ENCODE results near the gene CDH23. TPM values are rescaled to one million over a fixed set of nuclear protein-coding genes. Genes with fewer than 3 reads are reported as not detected.

The CDH23 gene
- total RNA-seq, 1 donor from 2014 or later = 0.29 TPM

GRCh38 chr10:71648254-71648932 is 251.7 kb downstream of the CDH23 start:
- DNase-seq (no peak), ATAC-seq (ENCODE audit: low read depth) (no peak)
- POLR2A ChIA-PET = no interaction called here
- no peak overlapping the region for H3K27ac Mint-ChIP-seq
- H3K27me3 Mint-ChIP-seq = no peaks in the 10 kb centered on the region
- H3K36me3 Mint-ChIP-seq (ENCODE audit: low read depth) = no peaks in the 10 kb centered on the region
- peaks cover 34% of the 10 kb centered on the region for H3K4me1 Mint-ChIP-seq
- no peaks in the 10 kb centered on the region for H3K9me3 Mint-ChIP-seq
- TF ChIP-seq, protein P1, sequence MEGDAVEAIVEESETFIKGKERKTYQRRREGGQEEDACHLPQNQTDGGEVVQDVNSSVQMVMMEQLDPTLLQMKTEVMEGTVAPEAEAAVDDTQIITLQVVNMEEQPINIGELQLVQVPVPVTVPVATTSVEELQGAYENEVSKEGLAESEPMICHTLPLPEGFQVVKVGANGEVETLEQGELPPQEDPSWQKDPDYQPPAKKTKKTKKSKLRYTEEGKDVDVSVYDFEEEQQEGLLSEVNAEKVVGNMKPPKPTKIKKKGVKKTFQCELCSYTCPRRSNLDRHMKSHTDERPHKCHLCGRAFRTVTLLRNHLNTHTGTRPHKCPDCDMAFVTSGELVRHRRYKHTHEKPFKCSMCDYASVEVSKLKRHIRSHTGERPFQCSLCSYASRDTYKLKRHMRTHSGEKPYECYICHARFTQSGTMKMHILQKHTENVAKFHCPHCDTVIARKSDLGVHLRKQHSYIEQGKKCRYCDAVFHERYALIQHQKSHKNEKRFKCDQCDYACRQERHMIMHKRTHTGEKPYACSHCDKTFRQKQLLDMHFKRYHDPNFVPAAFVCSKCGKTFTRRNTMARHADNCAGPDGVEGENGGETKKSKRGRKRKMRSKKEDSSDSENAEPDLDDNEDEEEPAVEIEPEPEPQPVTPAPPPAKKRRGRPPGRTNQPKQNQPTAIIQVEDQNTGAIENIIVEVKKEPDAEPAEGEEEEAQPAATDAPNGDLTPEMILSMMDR (IDR thresholded peaks at IDR 0.05) = no peak
- CTCF ChIA-PET = interaction anchor here (0.6 kb wide), 1 partner anchor 94 kb away, joined by 3 read pairs; no protein-coding TSS in a partner anchor
- no peak overlapping the region for H3K4me3 Mint-ChIP-seq
- intact Hi-C loops (cut with micrococcal nuclease) = no loop called here

DNA sequence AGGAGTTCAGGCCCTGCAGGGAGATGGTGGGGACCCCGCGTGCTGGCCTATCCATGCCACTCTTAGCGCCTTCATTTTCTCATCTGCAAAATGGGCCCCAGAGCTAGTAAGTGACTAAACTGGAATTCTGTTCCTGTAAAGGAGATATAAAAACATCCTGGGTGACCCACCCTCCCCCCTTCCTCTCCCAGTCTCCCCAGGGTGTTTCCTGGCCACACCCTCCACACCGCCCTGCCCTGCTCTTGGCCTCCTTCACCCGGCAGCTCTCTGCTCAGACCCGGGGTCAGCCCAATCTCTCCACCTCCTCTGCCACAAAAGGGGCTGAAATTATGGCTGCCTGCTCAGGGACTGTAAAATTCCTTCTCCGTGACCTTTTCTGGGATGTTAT is 252.2 kb downstream of the CDH23 start:
- H3K9me3 Mint-ChIP-seq = no peaks in the 10 kb centered on the region
- CTCF ChIA-PET = interaction anchor here (1.4 kb wide), 1 partner anchor 10 kb away, joined by 3 read pairs; no protein-coding TSS in a partner anchor
- H3K36me3 Mint-ChIP-seq (ENCODE audit: low read depth) = no peaks in the 10 kb centered on the region
- H3K27ac Mint-ChIP-seq = no peak overlapping the region
- peaks cover 34% of the 10 kb centered on the region for H3K4me1 Mint-ChIP-seq
- no peak overlapping the region for H3K4me3 Mint-ChIP-seq
- intact Hi-C loops (cut with micrococcal nuclease) = no loop called here
- POLR2A ChIA-PET = no interaction called here
- TF ChIP-seq, protein P1 (IDR thresholded peaks at IDR 0.05) = no peak
- H3K27me3 Mint-ChIP-seq = no peaks in the 10 kb centered on the region
- DNase-seq = no peak
- no peak for ATAC-seq (ENCODE audit: low read depth)

DNA sequence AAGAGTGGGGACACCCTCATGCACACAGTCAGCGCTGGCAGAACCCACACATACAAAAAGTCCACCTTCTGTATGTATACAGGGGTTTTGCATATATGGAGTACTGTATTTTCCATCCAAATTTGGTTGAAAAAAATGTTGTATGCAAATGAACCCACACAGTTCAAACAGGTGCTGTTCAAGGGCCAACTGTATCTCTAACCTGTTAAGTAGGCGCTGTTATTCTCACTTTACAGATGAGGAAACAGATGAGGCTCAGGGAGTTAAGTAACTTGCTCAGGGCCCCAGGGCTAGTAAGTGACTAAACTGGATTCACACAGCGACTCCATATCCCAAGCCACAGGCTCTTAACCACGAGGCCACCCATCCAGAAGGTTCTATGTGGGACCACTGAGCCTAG is 252.9 kb downstream of the CDH23 start:
- TF ChIP-seq, protein P1 (IDR thresholded peaks at IDR 0.05) = no peak
- peak; percentile 61 for ATAC-seq (ENCODE audit: low read depth)
- Mint-ChIP-seq H3K9me3 (no peaks in the 10 kb centered on the region), H3K27me3 (no peaks in the 10 kb centered on the region), H3K27ac (no peak overlapping the region), H3K36me3 (ENCODE audit: low read depth) (no peaks in the 10 kb centered on the region), H3K4me3 (no peak overlapping the region), H3K4me1 (peaks cover 27% of the 10 kb centered on the region)
- no peak for DNase-seq
- ChIA-PET CTCF (interaction anchor here (1.4 kb wide), 1 partner anchor 11 kb away, joined by 3 read pairs; no protein-coding TSS in a partner anchor), POLR2A (no interaction called here)
- intact Hi-C loops (cut with micrococcal nuclease) = no loop called here

GRCh38 chr10:71650397-71650796 is 253.7 kb downstream of the CDH23 start:
- ChIA-PET CTCF (interaction anchor here (1.4 kb wide), 1 partner anchor 11 kb away, joined by 3 read pairs; no protein-coding TSS in a partner anchor), POLR2A (no interaction called here)
- Mint-ChIP-seq H3K27ac (no peak overlapping the region), H3K9me3 (no peaks in the 10 kb centered on the region), H3K4me3 (no peak overlapping the region), H3K27me3 (no peaks in the 10 kb centered on the region), H3K4me1 (peaks cover 21% of the 10 kb centered on the region), H3K36me3 (ENCODE audit: low read depth) (no peaks in the 10 kb centered on the region)
- DNase-seq (no peak), ATAC-seq (ENCODE audit: low read depth) (no peak)
- TF ChIP-seq, protein P1 (IDR thresholded peaks at IDR 0.05) = no peak
- intact Hi-C loops (cut with micrococcal nuclease) = no loop called here

DNA sequence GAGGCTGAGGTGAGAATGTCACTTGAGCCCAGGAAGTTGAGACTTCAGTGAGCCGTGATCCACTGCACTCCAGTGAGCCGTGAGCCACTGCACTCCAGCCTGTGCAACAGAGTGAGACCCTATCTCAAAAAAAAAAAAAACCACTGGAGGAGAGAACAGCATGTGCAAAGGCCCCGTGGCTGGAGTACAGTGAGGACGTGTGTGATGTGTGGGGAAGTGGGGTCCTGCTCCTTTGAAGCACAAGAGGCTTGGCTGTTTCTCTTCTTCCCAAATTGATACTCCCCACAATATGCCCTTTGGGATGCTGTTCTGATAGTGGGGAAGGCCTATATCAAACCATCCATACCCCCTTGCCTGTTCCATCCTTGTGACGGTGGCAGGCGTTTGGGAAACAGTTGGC is 254.7 kb downstream of the CDH23 start:
- Mint-ChIP-seq H3K27me3 (no peaks in the 10 kb centered on the region), H3K36me3 (ENCODE audit: low read depth) (no peaks in the 10 kb centered on the region), H3K9me3 (no peaks in the 10 kb centered on the region), H3K4me1 (peaks cover 21% of the 10 kb centered on the region), H3K4me3 (no peak overlapping the region), H3K27ac (no peak overlapping the region)
- no peak for DNase-seq
- CTCF ChIA-PET = no interaction called here
- ATAC-seq (ENCODE audit: low read depth) = no peak
- POLR2A ChIA-PET = no interaction called here
- intact Hi-C loops (cut with micrococcal nuclease) = no loop called here
- TF ChIP-seq, protein P1 (IDR thresholded peaks at IDR 0.05) = no peak

Measured in activated B cell treated with CpG ODN at 0.5 μM for 24 hours (primary cell).